ENCODE measurements around the gene STK4.

The STK4 gene

GRCh38 chr20:44966030-44966961, at the start of gene STK4:
Gene STK4 (plus strand): TSS chr20:44966512. CDS start chr20:44966569, 57 bp downstream.
- peak; percentile 89 to 90 for DNase-seq

DNA sequence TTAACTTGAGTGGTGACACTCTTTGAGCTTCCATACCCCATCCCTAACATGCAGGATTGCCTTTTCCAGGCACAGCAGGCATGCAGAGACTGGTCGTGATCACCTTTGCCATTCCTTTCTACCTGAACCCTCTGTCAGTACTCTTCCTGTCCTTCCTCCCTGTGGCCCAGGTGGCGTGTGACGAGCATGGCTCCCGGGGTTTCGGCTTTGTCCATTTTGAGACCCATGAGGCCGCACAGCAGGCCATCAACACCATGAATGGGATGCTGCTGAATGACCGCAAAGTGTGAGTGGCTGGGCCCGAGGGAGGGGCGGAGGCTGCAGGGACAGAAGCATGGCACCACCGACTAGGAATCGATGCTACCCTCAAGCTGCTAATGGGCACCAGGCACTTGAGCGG, 49.7 kb upstream of the STK4 start:
- no peak for DNase-seq

DNA sequence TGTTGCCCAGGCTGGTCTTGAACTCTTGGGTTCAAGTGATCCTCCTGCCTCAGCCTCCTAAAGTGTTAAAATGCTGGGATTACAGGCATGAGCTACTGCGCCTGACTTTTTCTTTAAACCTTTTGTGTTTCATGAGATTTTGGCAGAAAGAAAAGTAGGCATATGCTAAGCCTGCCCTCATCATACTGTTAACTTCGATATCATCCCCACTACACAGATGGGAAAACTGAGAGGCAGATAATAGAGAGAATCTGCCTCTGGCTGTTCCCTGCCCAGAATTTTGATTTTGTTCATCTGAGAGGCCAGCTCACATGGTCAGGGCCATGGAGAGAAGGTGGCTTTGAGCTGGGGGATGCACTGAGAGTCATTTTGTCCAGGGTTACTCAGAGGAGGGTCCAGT, 48.9 kb upstream of the STK4 start:
- no peak for DNase-seq

GRCh38 chr20:44918342-44918741, 48.0 kb upstream of the STK4 start:
- DNase-seq, result no peak

- DNase-seq, result no peak
Measured at GRCh38 chr20:44918761-44919160, 47.6 kb upstream of the STK4 start.

- no peak for DNase-seq
Measured at GRCh38 chr20:44921447-44921846, 44.9 kb upstream of the STK4 start.

GRCh38 chr20:44924541-44924940, 41.8 kb upstream of the STK4 start:
- DNase-seq, result no peak

- DNase-seq, result no peak
Measured at GRCh38 chr20:44928595-44928994, 37.7 kb upstream of the STK4 start.

- no peak for DNase-seq
Measured at GRCh38 chr20:44930517-44931168, 35.7 kb upstream of the STK4 start.

DNA sequence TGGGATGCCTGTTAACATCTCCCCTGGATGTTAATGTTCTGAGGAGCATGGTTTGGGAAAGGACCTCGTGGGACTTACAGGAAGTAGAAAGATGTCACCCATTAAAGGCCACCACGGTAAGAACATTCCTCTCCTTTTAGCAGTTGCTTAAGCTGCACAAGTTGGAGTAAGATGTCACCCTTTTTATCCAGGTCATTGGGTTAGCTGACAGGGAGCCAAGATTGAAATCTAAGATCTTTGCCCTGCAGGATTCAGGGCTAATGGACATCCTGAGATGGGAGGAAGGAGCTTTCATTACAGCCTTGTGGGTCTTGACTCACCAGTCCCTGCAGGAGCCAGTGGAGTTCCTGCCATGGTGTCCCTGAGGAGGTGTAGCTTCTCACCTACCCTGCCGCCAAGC, 34.4 kb upstream of the STK4 start:
- DNase-seq, result no peak

DNA sequence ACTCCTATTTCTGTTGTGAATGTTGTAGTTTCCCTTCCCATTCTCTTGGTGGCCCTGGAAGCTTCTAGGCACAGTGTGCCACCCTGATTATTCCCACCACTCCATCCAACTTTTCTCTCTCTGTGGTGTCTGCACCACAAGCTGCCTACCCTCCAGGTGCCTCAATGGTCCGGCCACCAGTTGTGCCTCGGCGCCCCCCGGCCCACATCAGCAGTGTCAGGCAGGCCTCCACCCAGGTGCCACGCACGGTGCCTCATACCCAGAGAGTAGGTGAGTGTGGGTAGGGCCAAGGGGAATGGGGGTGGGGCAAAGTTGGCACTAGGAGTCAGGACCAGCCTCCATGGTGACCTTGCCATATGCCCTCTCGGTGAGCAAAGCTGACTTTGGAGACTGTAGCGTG, 33.4 kb upstream of the STK4 start:
- no peak for DNase-seq

- no peak for DNase-seq
Measured at GRCh38 chr20:44936510-44936909, 29.8 kb upstream of the STK4 start.

- DNase-seq, result no peak
Measured at GRCh38 chr20:44938637-44939036, 27.7 kb upstream of the STK4 start.

DNA sequence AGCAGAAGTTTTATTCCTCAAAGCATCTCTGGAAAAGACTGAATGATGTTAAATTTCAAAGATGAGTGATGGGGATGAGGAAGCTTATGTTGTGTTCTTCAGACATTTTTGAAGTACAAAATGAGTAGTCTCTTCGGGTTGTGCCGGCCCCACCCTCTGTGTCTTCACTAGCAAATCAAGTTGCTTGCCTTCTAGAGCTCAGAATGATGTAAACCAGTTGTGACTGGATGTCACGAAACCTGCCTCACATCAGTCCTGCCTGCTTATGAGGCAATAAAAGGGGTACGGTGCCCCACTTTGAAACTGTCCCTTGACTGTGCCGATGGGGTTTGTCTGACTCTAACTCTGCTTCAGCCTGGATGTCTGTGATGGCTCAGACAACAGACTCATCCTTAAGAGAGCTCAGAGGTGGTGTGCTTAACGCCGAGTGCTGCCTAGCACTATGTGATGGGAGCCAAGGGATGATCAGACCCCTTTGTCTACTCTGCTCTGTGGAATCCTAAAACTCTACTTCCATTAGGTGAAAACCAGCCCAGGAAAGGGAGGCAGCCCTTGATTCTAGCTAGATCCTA, 25.1 kb upstream of the STK4 start:
- no peak for DNase-seq

- no peak for DNase-seq
Measured at GRCh38 chr20:44942264-44942973, 23.9 kb upstream of the STK4 start.

- no peak for DNase-seq
Measured at GRCh38 chr20:44943828-44944227, 22.5 kb upstream of the STK4 start.

DNA sequence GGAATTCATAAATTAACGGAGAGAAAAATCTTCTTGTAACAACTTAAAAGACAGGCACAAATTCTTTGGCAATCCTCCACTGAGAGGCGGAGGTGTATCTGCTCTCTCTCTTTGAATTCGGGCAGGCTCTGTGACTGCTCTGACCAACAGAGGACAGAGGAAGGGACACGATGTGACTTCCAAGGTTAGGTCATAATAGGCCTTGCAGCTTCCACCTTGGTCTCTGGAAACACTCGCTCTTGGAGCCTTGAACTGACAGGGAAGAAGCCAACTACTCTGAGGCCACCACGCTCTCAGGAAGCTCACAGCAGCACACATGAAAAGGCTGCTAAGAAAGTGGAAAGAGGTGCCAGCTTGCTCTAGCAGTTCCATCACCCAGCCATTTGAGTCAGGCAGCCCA, 21.1 kb upstream of the STK4 start:
- DNase-seq, result no peak

- no peak for DNase-seq
Measured at GRCh38 chr20:44946271-44946852, 19.9 kb upstream of the STK4 start.

DNA sequence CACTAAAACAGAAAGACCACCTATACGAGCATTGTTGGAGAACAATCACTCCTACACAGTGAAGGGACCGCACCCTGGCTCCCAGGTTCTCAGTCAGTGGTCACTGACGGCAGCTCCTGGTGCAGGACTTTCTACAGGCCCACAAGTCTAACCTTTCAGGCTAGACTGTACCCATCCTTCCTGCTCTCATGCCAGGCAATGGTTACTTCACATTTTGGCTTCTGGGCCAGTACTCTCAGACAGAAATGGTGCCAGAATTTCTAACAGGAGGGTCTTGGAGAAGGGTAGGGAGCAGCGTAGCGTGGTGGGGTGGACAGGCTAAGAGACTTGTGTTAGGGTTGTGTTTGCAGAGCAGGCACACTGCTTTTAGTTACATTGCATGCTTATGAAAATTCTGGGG, 18.2 kb upstream of the STK4 start:
- DNase-seq, result no peak

DNA sequence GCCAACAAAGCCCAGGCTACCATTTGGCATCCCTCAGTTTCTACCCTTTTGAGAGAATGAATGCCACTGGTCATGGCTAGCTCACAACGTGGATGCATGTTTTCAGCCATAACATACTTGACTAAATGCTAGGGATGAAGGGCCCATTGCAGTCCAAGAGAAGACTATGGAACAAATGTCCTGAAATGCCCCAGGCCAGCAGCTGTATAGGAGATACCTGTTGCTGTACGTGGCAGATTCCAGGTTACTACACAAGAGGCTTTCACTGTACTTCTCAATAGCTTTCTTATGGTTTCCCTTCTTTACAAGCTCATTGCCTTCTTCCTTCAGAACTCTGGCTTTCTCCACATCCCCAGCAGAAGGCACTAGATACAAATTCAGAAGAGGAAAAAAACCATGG, 17.8 kb upstream of the STK4 start:
- DNase-seq, result no peak

DNA sequence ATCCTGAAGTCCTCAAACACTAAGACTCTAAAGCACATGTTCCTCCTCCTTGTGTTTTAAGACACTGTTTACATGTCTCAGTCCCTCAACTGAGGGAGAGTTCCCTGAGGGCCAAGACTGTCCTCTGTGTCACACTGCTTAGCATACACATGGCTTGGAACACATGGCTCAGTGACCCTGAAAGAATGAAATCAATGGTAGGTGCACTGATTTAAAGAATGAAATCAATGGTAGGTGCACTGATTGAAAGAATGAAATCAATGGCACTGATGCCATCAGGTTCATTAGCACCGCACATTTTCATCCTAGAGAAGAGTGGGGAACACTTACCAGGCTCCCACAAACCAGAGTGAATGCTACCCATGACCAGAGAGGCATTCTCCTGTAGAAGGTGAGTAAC, 15.9 kb upstream of the STK4 start:
- no peak for DNase-seq

GRCh38 chr20:44952731-44953130, 13.6 kb upstream of the STK4 start:
- no peak for DNase-seq

- DNase-seq, result no peak
Measured at GRCh38 chr20:44954211-44954610, 12.1 kb upstream of the STK4 start.
